Measurements from ENCODE around the gene SMCO3. TPM values are rescaled to one million over a fixed set of nuclear protein-coding genes. Genes with fewer than 3 reads are reported as not detected.

Gene SMCO3
- polyA plus RNA-seq, 12 donors = 0.05 to 0.39 (median 0.20) TPM; not detected in 3

Other genes starting within 250 kb of the SMCO3 start
- 10 to 100 TPM in 11 of 12 donors, not detected in 1; 11.2 to 48.2 (median 22.6) TPM for gene PLBD1, start 246.3 kb downstream of the SMCO3 start, polyA plus RNA-seq (ENCODE audit: insufficient read length in 12 of 12)
- gene GUCY2C, start 117.6 kb downstream of the SMCO3 start, polyA plus RNA-seq (ENCODE audit: insufficient read length in 12 of 12) = 1 to 10 TPM in 1 of 12 donors, under 1 TPM in 10, not detected in 1; 0.23 to 7.1 (median 0.33) TPM
- gene WBP11, start 10.7 kb downstream of the SMCO3 start, polyA plus RNA-seq (ENCODE audit: insufficient read length in 12 of 12) = 10 to 100 TPM in 11 of 12 donors, not detected in 1; 57.7 to 87.1 (median 67.1) TPM
- gene C12orf60, start 10.5 kb downstream of the SMCO3 start, polyA plus RNA-seq (ENCODE audit: insufficient read length in 12 of 12) = 1 to 10 TPM in 9 of 12 donors, under 1 TPM in 1, not detected in 2; 0.87 to 2.3 (median 1.3) TPM
- under 1 TPM in 8 of 12 donors, not detected in 4; 0.05 to 0.43 (median 0.30) TPM for gene ART4, start 29.3 kb upstream of the SMCO3 start, polyA plus RNA-seq (ENCODE audit: insufficient read length in 12 of 12)
- gene MGP, start 71.7 kb upstream of the SMCO3 start, polyA plus RNA-seq (ENCODE audit: insufficient read length in 12 of 12) = 100 to 1,000 TPM in 11 of 12 donors, not detected in 1; 117 to 441 (median 236) TPM
- 1 to 10 TPM in 1 of 12 donors, under 1 TPM in 9, not detected in 2; 0.18 to 1.7 (median 0.31) TPM for gene ERP27, start 124.4 kb upstream of the SMCO3 start, polyA plus RNA-seq (ENCODE audit: insufficient read length in 12 of 12)
- 100 to 1,000 TPM in 1 of 12 donors, 10 to 100 TPM in 10, not detected in 1; 30.3 to 111 (median 39.5) TPM for gene ARHGDIB, start 147.4 kb upstream of the SMCO3 start, polyA plus RNA-seq (ENCODE audit: insufficient read length in 12 of 12)
- gene PDE6H, start 158.9 kb upstream of the SMCO3 start, polyA plus RNA-seq (ENCODE audit: insufficient read length in 12 of 12) = not detected

All from muscle of arm (tissue), 12 donors.